GM23338 (cell line): ENCODE data around the gene GRIA1.

ENCODE experiments used
- CREB1 ChIP-seq: fragments of 250-450 bp; sonication (Bioruptor Pico); IDR thresholded peaks from 2 replicates; pipeline ENCODE4 v1.5.0; 2020; ENCODE audit warnings: low read depth, mild to moderate bottlenecking, moderate library complexity
- CTCF ChIP-seq, 2 experiments: fragments of 200-600 bp in 1 of 2; sonication (generic) in 1 of 2; conservative IDR thresholded peaks; 2 replicates each; pipeline versions ENCODE4 v1.5.1 to v1.6.1; 2016 to 2017; ENCODE audit warnings: antibody characterized with exemption in 2 of 2, low read depth in 2 of 2, mild to moderate bottlenecking in 2 of 2, moderate library complexity in 1 of 2
- ETS1 ChIP-seq: IDR thresholded peaks from 2 replicates; pipeline ENCODE4 v1.6.1; 2016; ENCODE audit warnings: antibody characterized with exemption
- EZH2 ChIP-seq: fragments of 200-600 bp; sonication (generic); IDR thresholded peaks from one replicate; pipeline ENCODE4 v1.8.0; 2017; ENCODE audit warnings: antibody characterized with exemption, mild to moderate bottlenecking, low read depth; ENCODE audit not compliant: unreplicated experiment
- EZH2phosphoT487 ChIP-seq: fragments of 200-600 bp; sonication (generic); IDR thresholded peaks from one replicate; pipeline ENCODE4 v1.8.1; 2018; ENCODE audit warnings: antibody characterized with exemption; ENCODE audit not compliant: unreplicated experiment
- JUNB ChIP-seq: IDR thresholded peaks from one replicate; pipeline ENCODE4 v1.6.1; 2016; ENCODE audit warnings: antibody characterized with exemption; ENCODE audit not compliant: unreplicated experiment
- NANOG ChIP-seq: IDR thresholded peaks from 2 replicates; pipeline ENCODE4 v1.6.1; 2016; ENCODE audit warnings: antibody characterized with exemption, borderline replicate concordance
- POLR2AphosphoS5 ChIP-seq: IDR thresholded peaks from 2 replicates; pipeline ENCODE4 v1.6.1; 2016; ENCODE audit warnings: antibody characterized with exemption, low read depth
- REST ChIP-seq: IDR thresholded peaks from one replicate; pipeline ENCODE4 v1.6.1; 2018; ENCODE audit warnings: antibody characterized with exemption; ENCODE audit not compliant: unreplicated experiment
- ZNF114 ChIP-seq: fragments of 250-450 bp; sonication (Bioruptor Pico); IDR thresholded peaks from 2 replicates; pipeline ENCODE4 v1.5.0; 2020; ENCODE audit warnings: mild to moderate bottlenecking, moderate library complexity
- ZNF331 ChIP-seq: fragments of 250-450 bp; sonication (Bioruptor Pico); IDR thresholded peaks from 2 replicates; pipeline ENCODE4 v1.5.0; 2020; ENCODE audit warnings: low read depth, mild to moderate bottlenecking, moderate library complexity
- ZNF462 ChIP-seq: fragments of 250-450 bp; sonication (Bioruptor Pico); IDR thresholded peaks from 2 replicates; pipeline ENCODE4 v1.5.0; 2020; ENCODE audit warnings: mild to moderate bottlenecking, moderate library complexity

GRCh38 chr5:153775923-153776322 lies 285.5 kb downstream of the GRIA1 start:
- TF ChIP-seq CTCF (conservative IDR thresholded peaks at IDR 0.05; ENCODE audit: low read depth in 2 of 2) (no peak), REST (no peak), EZH2phosphoT487 (no peak), EZH2 (no peak), POLR2AphosphoS5 (no peak), CREB1 (CRISPR knock-in tag) (no peak), ZNF114 (CRISPR knock-in tag) (no peak), NANOG (no peak), ZNF462 (CRISPR knock-in tag) (no peak), ZNF331 (CRISPR knock-in tag) (no peak), JUNB (no peak), ETS1 (no peak)
